Keratinocyte (primary cell): Measurements from ENCODE around the gene HPS1. TPM values are rescaled to one million over a fixed set of nuclear protein-coding genes. Genes with fewer than 3 reads are reported as not detected.

Source experiments
- DNase-seq: peaks from one replicate; pipeline ENCODE4 v3.0.0-alpha.2; 2011; ENCODE audit warnings: low read depth, missing footprints, low spot score
- FAIRE-seq: peaks from 2 replicates; lab custom pipeline; 2011; peaks lifted over from hg19 to GRCh38; lab: Jason Lieb, UNC
- H2AFZ ChIP-seq: 2 replicates; pipeline ENCODE4 v1.6.0; 2012; ENCODE audit warnings: low read length, control low read depth, inconsistent platforms; ENCODE audit not compliant: control insufficient read depth
- H3K27ac ChIP-seq: 2 replicates; pipeline ENCODE4 v1.5.1; 2011; ENCODE audit warnings: low read length; ENCODE audit not compliant: control insufficient read depth, insufficient read depth
- H3K27me3 ChIP-seq: 3 replicates; pipeline ENCODE4 v1.6.0; 2011; ENCODE audit warnings: low read length; ENCODE audit not compliant: control insufficient read depth, insufficient read depth; ENCODE audit errors: extremely low read depth
- H3K36me3 ChIP-seq, 2 experiments: 2 replicates in 1 of 2; 3 replicates in 1 of 2; pipeline ENCODE4 v1.5.1; 2011; ENCODE audit warnings: low read length in 2 of 2, mild to moderate bottlenecking in 1 of 2; ENCODE audit not compliant: control insufficient read depth in 2 of 2, insufficient read depth in 2 of 2; ENCODE audit errors: extremely low read depth in 1 of 2
- H3K4me1 ChIP-seq: 3 replicates; pipeline ENCODE4 v1.5.1; 2011; ENCODE audit warnings: low read length; ENCODE audit not compliant: control insufficient read depth, insufficient read depth; ENCODE audit errors: extremely low read depth
- H3K4me2 ChIP-seq: 3 replicates; pipeline ENCODE4 v1.6.0; 2011; ENCODE audit warnings: low read depth, low read length; ENCODE audit not compliant: control insufficient read depth, insufficient read depth; ENCODE audit errors: extremely low read depth
- H3K4me3 ChIP-seq, 3 experiments: fragments of 200-600 bp in 1 of 3; sonication (generic) in 1 of 3; 2 replicates in 2 of 3; 3 replicates in 1 of 3; pipeline ENCODE4 v1.5.1; 2011 to 2016; ENCODE audit warnings: low read length in 3 of 3, mild to moderate bottlenecking in 3 of 3, control low read depth in 2 of 3, inconsistent platforms in 1 of 3, low read depth in 1 of 3, mixed read lengths in 1 of 3, mixed run types in 1 of 3, moderate library complexity in 1 of 3; ENCODE audit not compliant: control insufficient read depth in 2 of 3, insufficient read depth in 2 of 3; ENCODE audit errors: extremely low read depth in 1 of 3
- H3K79me2 ChIP-seq: 2 replicates; pipeline ENCODE4 v1.6.0; 2012; ENCODE audit warnings: low read length; ENCODE audit not compliant: control insufficient read depth, insufficient read depth
- H3K9ac ChIP-seq: 3 replicates; pipeline ENCODE4 v1.6.0; 2011; ENCODE audit warnings: low read length; ENCODE audit not compliant: control insufficient read depth, insufficient read depth; ENCODE audit errors: extremely low read depth
- H3K9me1 ChIP-seq: 3 replicates; pipeline ENCODE4 v1.6.0; 2011; ENCODE audit warnings: low read length; ENCODE audit not compliant: control insufficient read depth, insufficient read depth; ENCODE audit errors: extremely low read depth
- H3K9me3 ChIP-seq: 2 replicates; pipeline ENCODE4 v1.5.1; 2012; ENCODE audit warnings: low read depth, low read length; ENCODE audit not compliant: control insufficient read depth
- H4K20me1 ChIP-seq: 3 replicates; pipeline ENCODE4 v1.6.0; 2011; ENCODE audit warnings: low read length; ENCODE audit not compliant: control insufficient read depth, insufficient read depth; ENCODE audit errors: extremely low read depth
- EZH2 ChIP-seq: IDR thresholded peaks from one replicate; pipeline ENCODE4 v1.6.1; 2012; ENCODE audit warnings: inconsistent platforms, mild to moderate bottlenecking, low read length, moderate library complexity
- dilution Hi-C: fragments of 300-500 bp; cut with MboI; formaldehyde crosslinking; loops from one replicate; pipeline ENCODE4 v1.7.0; 2020; ENCODE audit warnings: low sequenced_read_pairs; ENCODE audit not compliant: extremely low pct_ligation_motif_present
- polyA plus RNA-seq, 5 experiments: library from polyadenylated mRNA; depleted of rRNA in 3 of 5; stranded (reverse) in 3 of 5; stranded (forward) in 1 of 5; unstranded in 1 of 5; fragments of >200 nt; gene quantifications; 1 replicate in 1 of 5; 2 replicates in 3 of 5; 3 replicates in 1 of 5; pipeline versions ENCODE4 v1.2.1 to v1.2.3, GENCODE V29; 2011 to 2012; ENCODE audit warnings: missing spikeins in 2 of 5, low read depth in 1 of 5, low replicate concordance in 1 of 5
- TF ChIP-seq, protein P1 (sequence below), 3 experiments: IDR thresholded peaks in 1 of 3; conservative IDR thresholded peaks in 1 of 3; optimal IDR thresholded peaks in 1 of 3; 2 replicates in 2 of 3; 3 replicates in 1 of 3; pipeline versions ENCODE3 to v1.5.1; 2011; ENCODE audit warnings: low read length in 3 of 3, mild to moderate bottlenecking in 3 of 3, moderate library complexity in 2 of 3, control low read depth in 1 of 3, inconsistent platforms in 1 of 3; ENCODE audit not compliant: insufficient read depth in 2 of 3; ENCODE audit errors: extremely low read depth in 1 of 3

The HPS1 gene
- polyA plus RNA-seq, 1 donor (not counting 4 experiments of a cell fraction or from before 2014, with no cell fraction given) = 39.4 TPM

DNA sequence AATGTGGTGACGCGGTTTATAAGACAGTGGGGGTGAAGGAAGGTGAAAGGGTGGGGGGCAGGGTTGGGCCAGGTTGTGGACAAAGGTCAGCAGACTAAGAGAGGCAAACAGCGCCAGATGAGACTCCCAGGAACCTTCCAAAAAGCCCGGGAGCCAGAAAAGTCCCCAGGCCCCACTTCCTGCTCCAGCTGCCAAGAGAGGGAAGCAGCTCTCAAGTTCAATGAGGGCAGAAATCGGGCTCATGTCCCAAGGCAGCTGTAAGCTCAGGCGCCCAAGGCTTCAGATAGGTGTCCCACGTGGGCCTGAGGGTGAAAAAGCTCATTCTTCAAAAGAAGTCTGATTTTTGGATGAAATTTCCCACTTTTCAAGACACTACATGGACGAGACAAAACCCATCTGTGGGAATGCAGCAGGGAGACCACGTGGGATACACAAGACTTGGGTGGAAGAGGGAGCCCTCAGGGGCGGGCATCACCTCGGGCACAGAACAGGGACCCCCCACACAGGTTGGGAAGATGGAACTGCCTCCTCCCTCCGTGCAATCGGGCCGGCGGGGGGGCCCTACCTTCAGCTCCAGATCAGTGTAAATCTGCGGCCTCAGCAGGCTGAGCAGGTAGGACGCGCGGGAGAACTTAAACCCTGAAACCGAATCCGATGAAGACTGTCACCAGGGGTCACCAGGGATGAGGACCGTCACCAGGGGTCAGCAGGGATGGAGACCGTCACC, 39.6 kb downstream of the HPS1 start:
- H3K4me3 ChIP-seq = no peak overlapping the region
- H3K4me1 ChIP-seq = peaks cover 13% of the 10 kb centered on the region
- no peak overlapping the region for H2AFZ ChIP-seq
- no peaks in the 10 kb centered on the region for H3K36me3 ChIP-seq
- no peak overlapping the region for H3K9ac ChIP-seq
- FAIRE-seq = no peak
- H4K20me1 ChIP-seq = no peaks in the 10 kb centered on the region
- no peaks in the 10 kb centered on the region for H3K27me3 ChIP-seq
- no peaks in the 10 kb centered on the region for H3K9me1 ChIP-seq
- H3K4me2 ChIP-seq = no peak overlapping the region
- H3K27ac ChIP-seq = no peak overlapping the region
- H3K9me3 ChIP-seq = no peaks in the 10 kb centered on the region
- H3K79me2 ChIP-seq = no peaks in the 10 kb centered on the region
- TF ChIP-seq, protein P1, sequence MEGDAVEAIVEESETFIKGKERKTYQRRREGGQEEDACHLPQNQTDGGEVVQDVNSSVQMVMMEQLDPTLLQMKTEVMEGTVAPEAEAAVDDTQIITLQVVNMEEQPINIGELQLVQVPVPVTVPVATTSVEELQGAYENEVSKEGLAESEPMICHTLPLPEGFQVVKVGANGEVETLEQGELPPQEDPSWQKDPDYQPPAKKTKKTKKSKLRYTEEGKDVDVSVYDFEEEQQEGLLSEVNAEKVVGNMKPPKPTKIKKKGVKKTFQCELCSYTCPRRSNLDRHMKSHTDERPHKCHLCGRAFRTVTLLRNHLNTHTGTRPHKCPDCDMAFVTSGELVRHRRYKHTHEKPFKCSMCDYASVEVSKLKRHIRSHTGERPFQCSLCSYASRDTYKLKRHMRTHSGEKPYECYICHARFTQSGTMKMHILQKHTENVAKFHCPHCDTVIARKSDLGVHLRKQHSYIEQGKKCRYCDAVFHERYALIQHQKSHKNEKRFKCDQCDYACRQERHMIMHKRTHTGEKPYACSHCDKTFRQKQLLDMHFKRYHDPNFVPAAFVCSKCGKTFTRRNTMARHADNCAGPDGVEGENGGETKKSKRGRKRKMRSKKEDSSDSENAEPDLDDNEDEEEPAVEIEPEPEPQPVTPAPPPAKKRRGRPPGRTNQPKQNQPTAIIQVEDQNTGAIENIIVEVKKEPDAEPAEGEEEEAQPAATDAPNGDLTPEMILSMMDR (optimal IDR thresholded peaks at IDR 0.05 in 1 of 3, IDR thresholded peaks at IDR 0.05 in 1 of 3, conservative IDR thresholded peaks at IDR 0.05 in 1 of 3; ENCODE audit: extremely low read depth in 1 of 3, insufficient read depth in 2 of 3, low read length in 3 of 3) = no peak
- TF ChIP-seq EZH2 = no peak
- dilution Hi-C loops = no loop called here
- no peak for DNase-seq

- H4K20me1 ChIP-seq = no peaks in the 10 kb centered on the region
- H3K4me3 ChIP-seq = no peak overlapping the region
- H3K9ac ChIP-seq = no peak overlapping the region
- DNase-seq (no peak), FAIRE-seq (no peak)
- dilution Hi-C loops = no loop called here
- TF ChIP-seq, protein P1 (optimal IDR thresholded peaks at IDR 0.05 in 1 of 3, IDR thresholded peaks at IDR 0.05 in 1 of 3, conservative IDR thresholded peaks at IDR 0.05 in 1 of 3; ENCODE audit: extremely low read depth in 1 of 3, insufficient read depth in 2 of 3, low read length in 3 of 3) = no peak
- TF ChIP-seq EZH2 = no peak
- no peak overlapping the region for H3K4me2 ChIP-seq
- H3K27me3 ChIP-seq = no peaks in the 10 kb centered on the region
- H3K9me1 ChIP-seq = no peaks in the 10 kb centered on the region
- H2AFZ ChIP-seq = no peak overlapping the region
- no peaks in the 10 kb centered on the region for H3K9me3 ChIP-seq
- H3K36me3 ChIP-seq = no peaks in the 10 kb centered on the region
- no peak overlapping the region for H3K27ac ChIP-seq
- H3K79me2 ChIP-seq = no peaks in the 10 kb centered on the region
- H3K4me1 ChIP-seq = peaks cover 13% of the 10 kb centered on the region
These were observed 41.3 kb downstream of the HPS1 start for GRCh38 chr10:98405422-98405821.
